ENCODE results near the gene GALM. TPM values are rescaled to one million over a fixed set of nuclear protein-coding genes. Genes with fewer than 3 reads are reported as not detected.

Gene GALM
- total RNA-seq, 3 donors from 2014 or later (not counting 1 experiment from before 2014, with no cell fraction given), result 4.0 to 12.4 (median 11.0) TPM

GRCh38 chr2:38648107-38648761 lies 17.7 kb upstream of the GALM start:
- TF ChIP-seq CTCF (IDR thresholded peaks at IDR 0.05), result no peak
- DNase-seq, result no peak
- H3K27me3 Mint-ChIP-seq (ENCODE audit: low read depth in 2 of 2), result no peaks in the 10 kb centered on the region
- peak in 1 of 3 donors; percentile 32 for ATAC-seq
- Histone ChIP-seq H3K27me3 (ENCODE audit: control insufficient read depth, insufficient read depth, low read length) (no peaks in the 10 kb centered on the region), H3K4me3 (ENCODE audit: low read length) (no peak overlapping the region), H3K27ac (ENCODE audit: low read length) (no peak overlapping the region), H3K4me1 (ENCODE audit: control insufficient read depth, insufficient read depth, low read length) (peaks cover 33% of the 10 kb centered on the region), H3K9me3 (ENCODE audit: control insufficient read depth, insufficient read depth, low read length) (peaks cover 6% of the 10 kb centered on the region), H3K36me3 (ENCODE audit: control insufficient read depth, insufficient read depth, low read length) (no peaks in the 10 kb centered on the region)
- intact Hi-C loops (cut with micrococcal nuclease), result no loop called here
- H3K4me3 Mint-ChIP-seq, result no peak overlapping the region
- no peak overlapping the region for H3K27ac Mint-ChIP-seq
- H3K4me1 Mint-ChIP-seq, result peaks cover 21 to 23% of the 10 kb centered on the region in 2 donors
- WGBS (ENCODE audit: insufficient coverage), result 92% methylated on average over 5 of the region's 7 CpGs
- H3K9me3 Mint-ChIP-seq, result no peaks in the 10 kb centered on the region
- H3K36me3 Mint-ChIP-seq, result no peaks in the 10 kb centered on the region

DNA sequence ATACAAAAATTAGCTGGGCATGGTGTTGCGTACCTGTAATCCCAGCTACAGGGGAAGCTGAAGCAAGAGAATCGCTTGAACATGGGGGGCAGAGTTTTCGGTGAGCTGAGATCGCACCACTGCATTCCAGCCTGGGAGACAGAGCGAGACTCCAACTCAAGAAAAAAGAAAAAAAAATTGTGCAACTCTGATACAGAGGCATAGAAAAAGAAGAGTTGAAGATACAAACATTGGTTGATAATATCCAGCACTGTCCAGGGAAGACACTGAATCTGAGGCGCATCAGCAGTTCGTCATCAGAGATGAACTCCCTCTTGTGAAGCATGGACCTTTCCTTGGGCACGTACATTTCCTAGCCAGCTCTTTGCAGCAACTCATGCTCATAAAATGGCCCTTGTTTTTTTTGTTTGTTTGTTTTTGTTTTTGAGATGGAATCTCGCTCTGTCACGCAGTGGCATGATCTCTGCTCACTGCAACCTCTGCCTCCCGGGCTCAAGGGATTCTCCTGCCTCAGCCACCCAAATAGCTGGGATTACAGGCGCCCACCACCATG lies 16.7 kb upstream of the GALM start:
- Histone ChIP-seq H3K27me3 (ENCODE audit: control insufficient read depth, insufficient read depth, low read length) (no peaks in the 10 kb centered on the region), H3K27ac (ENCODE audit: low read length) (no peak overlapping the region), H3K4me1 (ENCODE audit: control insufficient read depth, insufficient read depth, low read length) (peaks cover 34% of the 10 kb centered on the region), H3K9me3 (ENCODE audit: control insufficient read depth, insufficient read depth, low read length) (peaks cover 6% of the 10 kb centered on the region), H3K36me3 (ENCODE audit: control insufficient read depth, insufficient read depth, low read length) (no peaks in the 10 kb centered on the region), H3K4me3 (ENCODE audit: low read length) (no peak overlapping the region)
- DNase-seq, result no peak
- intact Hi-C loops (cut with micrococcal nuclease), result no loop called here
- Mint-ChIP-seq H3K36me3 (no peaks in the 10 kb centered on the region), H3K4me3 (no peak overlapping the region), H3K27me3 (ENCODE audit: low read depth in 2 of 2) (no peaks in the 10 kb centered on the region), H3K9me3 (no peaks in the 10 kb centered on the region), H3K4me1 (peaks cover 27 to 31% of the 10 kb centered on the region in 2 donors), H3K27ac (no peak overlapping the region)
- 97% methylated on average over 12 of the region's 12 CpGs for WGBS (ENCODE audit: insufficient coverage)
- no peak for TF ChIP-seq CTCF (IDR thresholded peaks at IDR 0.05)
- no peak for ATAC-seq

GRCh38 chr2:38650012-38650411 lies 15.9 kb upstream of the GALM start:
- TF ChIP-seq CTCF (IDR thresholded peaks at IDR 0.05), result no peak
- Histone ChIP-seq H3K9me3 (ENCODE audit: control insufficient read depth, insufficient read depth, low read length) (peaks cover 6% of the 10 kb centered on the region), H3K27me3 (ENCODE audit: control insufficient read depth, insufficient read depth, low read length) (no peaks in the 10 kb centered on the region), H3K36me3 (ENCODE audit: control insufficient read depth, insufficient read depth, low read length) (no peaks in the 10 kb centered on the region), H3K4me3 (ENCODE audit: low read length) (no peak overlapping the region), H3K4me1 (ENCODE audit: control insufficient read depth, insufficient read depth, low read length) (peaks cover 40% of the 10 kb centered on the region), H3K27ac (ENCODE audit: low read length) (no peak overlapping the region)
- Mint-ChIP-seq H3K9me3 (no peaks in the 10 kb centered on the region), H3K27ac (no peak overlapping the region), H3K4me3 (no peak overlapping the region), H3K27me3 (ENCODE audit: low read depth in 2 of 2) (no peaks in the 10 kb centered on the region), H3K36me3 (no peaks in the 10 kb centered on the region), H3K4me1 (peaks cover 35 to 39% of the 10 kb centered on the region in 2 donors)
- intact Hi-C loops (cut with micrococcal nuclease), result no loop called here
- 93% methylated on average over 6 of the region's 6 CpGs for WGBS (ENCODE audit: insufficient coverage)
- DNase-seq (no peak), ATAC-seq (no peak)

DNA sequence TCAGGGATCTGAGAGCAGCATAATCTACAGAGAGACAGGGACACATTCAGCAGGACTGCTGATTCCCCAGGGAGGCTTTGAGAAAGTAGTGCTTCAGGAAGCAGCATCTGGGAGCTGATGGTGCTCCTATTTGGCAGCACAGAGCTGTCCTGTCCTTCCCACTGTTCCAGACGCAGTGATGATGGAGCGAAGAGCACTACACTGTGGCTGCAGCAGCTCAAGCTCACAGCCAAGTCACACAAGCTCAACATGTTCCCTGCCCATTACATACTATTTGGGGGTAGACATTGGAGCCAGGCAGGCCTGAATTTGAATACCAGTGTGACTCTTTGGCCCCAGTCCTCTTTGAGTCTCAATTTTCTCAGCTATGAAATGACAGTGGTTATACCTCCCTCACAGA lies 15.2 kb upstream of the GALM start:
- H3K36me3 Mint-ChIP-seq, result no peaks in the 10 kb centered on the region
- H3K27ac Mint-ChIP-seq, result no peak overlapping the region
- H3K36me3 ChIP-seq (ENCODE audit: control insufficient read depth, insufficient read depth, low read length), result no peaks in the 10 kb centered on the region
- H3K4me1 Mint-ChIP-seq, result peaks cover 42 to 46% of the 10 kb centered on the region in 2 donors
- H3K4me3 ChIP-seq (ENCODE audit: low read length), result no peak overlapping the region
- DNase-seq (no peak), ATAC-seq (no peak)
- H3K4me3 Mint-ChIP-seq, result no peak overlapping the region
- intact Hi-C loops (cut with micrococcal nuclease), result no loop called here
- H3K9me3 ChIP-seq (ENCODE audit: control insufficient read depth, insufficient read depth, low read length), result peaks cover 6% of the 10 kb centered on the region
- 100% methylated on average over 2 of the region's 2 CpGs for WGBS (ENCODE audit: insufficient coverage)
- no peaks in the 10 kb centered on the region for H3K27me3 ChIP-seq (ENCODE audit: control insufficient read depth, insufficient read depth, low read length)
- H3K4me1 ChIP-seq (ENCODE audit: control insufficient read depth, insufficient read depth, low read length), result peaks cover 40% of the 10 kb centered on the region
- no peaks in the 10 kb centered on the region for H3K9me3 Mint-ChIP-seq
- H3K27me3 Mint-ChIP-seq (ENCODE audit: low read depth in 2 of 2), result no peaks in the 10 kb centered on the region
- TF ChIP-seq CTCF (IDR thresholded peaks at IDR 0.05), result no peak
- no peak overlapping the region for H3K27ac ChIP-seq (ENCODE audit: low read length)
